GM19467 (cell line): ENCODE results near the gene HNRNPA1L2.
"Not testable (repeated sequence)": the region's sequence is repeated elsewhere in the genome, so short reads cannot be mapped to it uniquely, and the experiment has no call there.

Source experiments
- ATAC-seq: cut with Tn5 transposase; IDR thresholded peaks from one replicate; pipeline ENCODE4 v1.9.1; 2021; ENCODE audit warnings: mild to moderate bottlenecking, moderate library complexity; ENCODE audit not compliant: unreplicated experiment

The HNRNPA1L2 gene

DNA sequence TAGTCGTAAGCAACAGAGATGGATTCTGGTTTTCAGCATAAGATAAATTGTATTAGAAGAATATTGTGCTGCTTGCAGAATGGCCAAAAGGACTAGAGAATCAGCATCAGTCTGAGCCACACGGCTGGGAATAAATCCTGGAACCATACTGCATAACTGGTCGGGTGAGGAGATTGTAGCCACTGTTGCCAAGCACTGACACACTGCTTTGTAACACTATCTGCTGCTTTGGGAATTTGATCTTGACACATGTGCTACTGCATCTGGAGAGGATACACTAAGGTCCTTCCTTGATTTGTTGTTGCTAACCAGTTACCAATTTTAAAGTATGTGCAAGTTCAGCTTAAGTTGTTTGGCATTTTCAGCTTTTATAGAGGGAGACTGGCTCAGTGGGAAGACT lies 1.9 kb downstream of the HNRNPA1L2 start:
- no peak for ATAC-seq

DNA sequence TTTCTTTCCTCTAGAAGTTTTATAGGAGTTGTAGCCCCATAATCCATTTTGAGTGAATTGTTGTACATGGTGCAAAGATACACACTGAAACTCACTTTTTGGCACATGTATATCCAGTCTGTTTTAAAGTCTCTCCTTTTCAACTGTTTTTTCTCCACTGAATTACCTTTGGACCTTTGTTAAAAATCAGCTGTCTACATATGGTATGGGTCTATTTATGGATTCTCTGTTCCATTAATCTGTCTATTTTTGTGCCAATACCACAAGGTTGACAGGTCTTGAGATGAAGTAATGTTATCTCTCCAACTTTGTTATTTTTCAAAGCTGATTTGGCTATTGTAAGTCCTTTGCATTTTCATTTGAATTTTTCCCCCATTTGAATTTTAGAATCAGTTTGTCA lies 4.7 kb downstream of the HNRNPA1L2 start:
- no peak for ATAC-seq

DNA sequence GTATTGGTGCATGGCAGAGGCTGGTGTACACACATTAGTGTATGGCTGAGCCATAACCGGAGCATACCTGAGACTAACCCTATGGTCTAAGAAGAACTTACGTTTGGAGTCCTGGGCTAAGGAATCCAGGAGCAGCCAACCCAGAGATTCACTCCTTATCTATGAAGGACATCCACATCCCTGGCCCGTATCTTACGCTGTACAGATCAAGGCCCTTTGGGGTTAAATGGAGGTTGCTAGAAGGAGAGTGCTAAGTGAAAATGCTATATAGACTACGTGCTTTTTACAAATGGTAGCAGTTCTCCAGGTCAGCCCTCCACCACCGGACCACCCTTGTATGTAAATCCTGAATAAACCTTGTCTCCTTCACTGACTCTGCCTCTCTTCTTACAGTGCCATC lies 8.5 kb downstream of the HNRNPA1L2 start:
- ATAC-seq = no peak

DNA sequence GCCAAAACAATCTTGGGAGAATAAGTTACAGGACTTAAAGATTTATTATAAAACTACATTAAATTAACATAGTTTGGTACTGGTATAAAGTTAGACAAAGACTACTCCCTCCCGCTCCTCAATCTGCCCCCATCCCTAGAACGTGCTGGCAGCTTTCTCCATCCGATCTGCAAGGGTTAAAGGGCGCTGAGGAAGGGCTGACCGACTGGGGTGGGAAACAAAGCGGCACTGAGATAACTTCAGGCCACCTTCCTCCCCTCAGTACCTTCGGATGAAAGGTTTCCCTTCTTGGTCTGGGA lies 9.6 kb downstream of the HNRNPA1L2 start:
- ATAC-seq = peak; percentile 9

DNA sequence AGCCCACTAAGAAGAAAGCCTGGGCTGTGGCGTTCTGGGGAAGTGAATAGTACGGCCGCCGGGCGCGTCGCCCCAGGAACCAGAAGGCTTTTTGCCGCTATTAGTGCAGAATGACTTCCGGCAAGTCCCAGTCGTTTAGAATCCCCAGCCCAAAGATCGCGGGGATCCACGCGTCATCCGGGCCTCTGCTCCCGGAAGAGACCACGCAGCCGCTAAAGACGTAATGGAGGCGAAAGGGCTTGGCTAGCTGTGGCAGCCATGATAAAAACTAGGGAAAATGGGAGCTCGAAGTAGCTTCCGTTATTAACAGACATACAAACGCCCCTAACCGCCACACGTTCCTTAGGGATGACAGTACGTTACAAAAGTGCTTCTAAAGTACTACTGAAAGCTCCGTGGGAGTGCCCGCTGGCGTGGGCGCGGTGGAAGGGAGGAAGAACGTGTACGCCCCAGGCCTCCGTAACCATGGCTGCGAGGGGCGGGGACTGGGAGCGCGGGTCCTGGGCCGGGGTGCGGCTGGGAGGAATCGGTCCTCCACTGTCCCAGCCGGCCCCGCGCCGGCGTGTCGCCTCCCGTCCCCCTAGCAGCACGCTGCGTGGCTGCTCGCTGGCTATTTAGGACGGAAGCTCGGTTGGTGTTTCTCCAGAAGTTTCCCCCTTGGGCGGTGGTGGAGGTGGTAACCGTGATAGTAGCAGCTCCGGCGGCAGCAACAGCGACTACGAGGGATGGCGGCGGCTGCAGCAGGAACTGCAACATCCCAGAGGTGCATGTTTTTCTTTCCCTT lies 10.2 kb downstream of the HNRNPA1L2 start, which contains the start of gene SUGT1:
Gene SUGT1, plus strand, starts transcription at position 641 of the 784 bp plus-strand sequence. Its CDS starts 85 bp downstream, at position 726.
- ATAC-seq = peak; percentile 97

DNA sequence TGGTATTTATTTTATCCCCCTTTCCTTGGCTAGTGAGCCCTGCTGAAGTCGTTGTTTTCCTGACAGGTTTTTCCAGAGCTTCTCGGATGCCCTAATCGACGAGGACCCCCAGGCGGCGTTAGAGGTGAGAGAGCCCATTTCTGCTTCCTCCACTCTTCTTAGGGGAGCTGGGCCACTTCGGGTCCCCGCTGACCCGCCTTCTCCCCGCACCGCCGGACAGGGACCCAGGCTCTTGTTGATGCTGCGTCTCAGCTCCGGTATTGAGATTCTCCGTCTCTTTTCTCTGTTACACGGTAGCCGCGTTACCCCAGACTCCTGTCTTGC lies 10.7 kb downstream of the HNRNPA1L2 start:
- ATAC-seq = peak; percentile 27

DNA sequence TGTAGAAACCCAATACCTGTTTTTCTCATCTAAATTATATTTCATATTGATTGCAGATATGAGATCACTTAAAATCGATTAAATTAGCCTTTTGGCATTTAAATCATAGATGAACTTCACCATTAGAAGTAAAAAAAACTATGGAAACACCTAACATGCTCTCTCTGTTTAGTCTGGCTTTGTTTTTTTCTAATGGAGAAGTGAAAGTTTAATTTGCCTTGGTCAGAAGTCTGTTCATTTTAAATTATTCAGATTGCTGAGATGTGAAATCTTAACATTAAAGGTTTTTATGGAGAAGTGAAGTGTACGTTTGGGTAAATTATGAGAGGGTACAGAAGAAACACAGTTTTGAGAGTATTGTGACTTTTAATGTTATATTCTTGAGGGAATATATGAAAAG lies 17.1 kb downstream of the HNRNPA1L2 start:
- ATAC-seq = no peak

DNA sequence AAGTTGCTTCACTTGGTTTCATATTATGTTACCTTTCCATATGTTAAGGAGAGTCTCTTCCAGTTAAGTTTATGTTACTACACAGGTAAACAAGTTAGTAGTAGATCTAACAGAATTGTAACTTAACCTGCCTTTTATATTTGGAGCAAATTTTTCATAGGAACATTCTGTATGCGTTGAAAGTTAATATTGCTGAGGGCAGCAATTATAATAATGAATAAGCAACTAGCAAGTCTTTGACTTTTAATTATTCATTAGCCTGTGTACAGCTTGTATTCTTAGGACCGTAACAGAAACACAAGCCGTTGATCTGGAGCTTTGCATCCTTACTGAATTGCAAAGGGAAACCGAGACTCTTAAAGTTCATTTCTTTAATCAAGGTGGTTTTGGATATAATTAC lies 22.0 kb downstream of the HNRNPA1L2 start:
- ATAC-seq = no peak

DNA sequence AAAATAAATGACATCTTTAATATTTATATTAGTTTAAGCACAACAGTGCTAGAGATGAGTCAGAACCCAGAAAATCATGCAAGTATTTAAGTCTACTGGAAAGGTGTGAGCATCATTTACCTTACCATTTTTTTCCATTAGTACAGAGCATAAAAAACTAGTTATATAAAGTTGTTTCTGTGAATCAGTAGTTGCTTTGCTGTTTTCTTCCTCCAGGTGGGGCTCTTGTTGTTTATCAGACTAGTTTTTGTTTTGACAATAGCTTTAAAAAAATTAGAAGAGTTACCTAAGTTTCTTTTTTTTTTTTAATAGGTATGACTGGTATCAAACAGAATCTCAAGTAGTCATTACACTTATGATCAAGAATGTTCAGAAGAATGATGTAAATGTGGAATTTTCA lies 23.1 kb downstream of the HNRNPA1L2 start:
- ATAC-seq = no peak

DNA sequence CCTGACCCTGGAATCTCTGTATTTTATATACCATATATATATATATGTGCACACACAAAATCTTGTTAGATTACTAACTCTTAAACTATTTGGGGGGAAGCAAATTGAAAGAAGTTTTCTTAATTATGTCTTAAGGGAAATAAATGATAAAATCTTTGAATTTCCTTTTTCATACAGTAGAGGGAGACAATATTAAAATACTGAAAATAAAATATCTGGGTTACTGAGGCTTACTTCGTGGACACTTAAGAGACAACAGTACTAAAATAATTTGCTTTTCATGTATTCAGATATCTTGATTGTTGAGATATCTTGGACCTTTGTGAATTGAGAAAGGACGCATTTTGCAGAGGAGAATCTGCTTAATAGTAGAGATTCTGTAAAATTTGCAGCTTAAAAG lies 27.4 kb downstream of the HNRNPA1L2 start:
- no peak for ATAC-seq

DNA sequence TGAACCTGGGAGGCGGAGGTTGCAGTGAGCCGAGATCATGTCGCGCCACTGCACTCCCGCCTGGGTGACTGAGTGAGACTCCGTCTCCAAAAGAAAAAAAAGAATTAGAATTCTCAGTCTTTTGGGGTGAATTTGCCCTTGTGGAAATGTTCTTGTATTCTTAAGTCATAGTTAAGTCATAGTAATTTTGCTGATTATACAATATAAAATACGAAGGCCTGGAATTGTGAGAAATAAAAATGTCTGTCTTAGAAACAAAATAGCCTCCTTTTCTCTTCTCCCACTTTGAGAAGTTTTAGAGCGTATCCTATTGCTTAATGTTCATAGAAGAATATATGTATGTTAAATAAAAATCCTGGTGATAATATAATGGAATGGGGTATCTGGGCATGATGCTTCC lies 28.5 kb downstream of the HNRNPA1L2 start:
- ATAC-seq = no peak

DNA sequence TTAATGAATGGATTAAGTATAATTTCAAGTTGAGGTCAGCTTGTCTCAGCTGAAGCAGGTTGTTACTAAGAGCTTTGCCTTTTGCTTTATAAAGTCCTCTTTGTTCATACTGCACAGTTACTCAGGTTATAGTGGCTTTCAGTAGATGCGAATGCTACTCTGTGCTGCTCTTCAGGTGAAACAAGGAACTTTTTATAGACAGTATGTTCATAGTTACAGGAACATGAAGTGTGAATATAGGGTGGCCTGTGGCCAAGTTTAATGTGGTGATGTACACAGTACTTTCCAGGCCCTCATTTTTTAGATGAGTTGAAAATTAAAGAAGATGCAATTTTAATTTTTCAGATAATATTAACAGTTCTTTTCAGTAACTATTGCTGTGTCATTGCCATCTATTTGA lies 31.2 kb downstream of the HNRNPA1L2 start:
- no peak for ATAC-seq

DNA sequence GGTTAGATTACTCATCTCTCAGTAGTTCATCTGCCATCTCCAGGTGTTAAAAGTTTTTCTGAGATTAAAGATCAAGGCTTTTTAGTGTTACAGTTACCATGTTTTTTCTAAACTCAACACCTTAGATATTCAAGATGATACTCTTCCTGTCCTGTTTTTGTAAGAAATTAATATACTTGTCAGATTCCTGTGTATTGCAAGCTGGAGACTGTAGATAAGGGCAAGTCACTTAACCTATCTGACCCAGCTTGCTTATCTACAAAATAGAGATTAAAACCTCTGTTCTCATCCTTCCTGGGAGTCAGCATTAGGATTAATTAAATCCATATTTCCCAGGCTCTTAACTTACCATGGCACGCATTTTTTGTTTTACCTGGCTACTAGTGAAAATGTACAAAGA lies 35.6 kb downstream of the HNRNPA1L2 start:
- no peak for ATAC-seq

DNA sequence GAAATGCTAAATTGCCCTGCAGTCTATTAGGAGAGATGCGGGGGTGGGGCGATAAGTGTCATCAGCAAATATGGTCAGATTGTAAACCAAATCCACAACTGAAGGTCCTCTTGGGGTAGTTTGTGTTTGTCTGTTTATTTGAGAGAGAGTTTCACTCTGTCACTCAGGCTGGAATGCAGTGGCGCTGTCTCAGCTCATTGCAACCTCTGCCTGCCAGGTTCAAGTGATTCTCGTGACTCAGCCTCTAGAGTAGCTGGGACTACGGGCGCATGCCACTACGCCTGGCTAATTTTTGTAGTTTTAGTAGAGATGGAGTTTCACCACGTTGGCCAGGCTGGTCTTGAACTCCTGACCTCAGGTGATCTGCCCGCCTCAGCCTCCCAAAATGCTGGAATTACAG lies 43.6 kb downstream of the HNRNPA1L2 start:
- not testable (repeated sequence) for ATAC-seq

DNA sequence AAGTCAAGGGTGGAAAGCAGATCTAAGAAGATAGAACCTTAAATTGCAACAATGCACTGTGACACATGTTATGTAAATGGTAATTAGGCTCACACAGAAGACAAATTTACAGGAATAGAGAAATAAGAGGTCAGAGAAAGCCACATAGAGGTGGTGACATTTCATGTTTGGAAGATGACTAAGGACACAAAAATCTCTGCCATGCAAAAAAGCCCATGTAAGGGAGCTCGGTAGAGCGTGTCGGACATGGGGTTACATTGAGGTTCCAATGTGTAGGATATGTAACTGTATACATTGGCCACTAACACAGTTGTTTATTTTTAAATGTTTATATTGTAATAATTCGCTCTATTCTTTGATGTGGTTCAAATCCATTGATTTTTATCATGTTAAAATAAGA lies 44.1 kb downstream of the HNRNPA1L2 start:
- no peak for ATAC-seq
